Nephron (organoid): Measurements from ENCODE around the gene RNF4.
"Not testable (repeated sequence)": the region's sequence is repeated elsewhere in the genome, so short reads cannot be mapped to it uniquely, and the experiment has no call there.

Experiments used
- H3K27ac Mint-ChIP-seq, 3 experiments: 2 replicates each; pipeline ENCODE4 v1.8.0; 2020; ENCODE audit warnings: mixed read lengths in 3 of 3, mild to moderate bottlenecking in 2 of 3, moderate library complexity in 1 of 3
- H3K27me3 Mint-ChIP-seq: 2 replicates; pipeline ENCODE4 v1.8.0; 2021; ENCODE audit warnings: low read depth, mild to moderate bottlenecking, moderate library complexity, mixed read lengths
- H3K36me3 Mint-ChIP-seq: 2 replicates; pipeline ENCODE4 v1.8.0; 2020; ENCODE audit warnings: low read depth, mixed read lengths
- H3K4me1 Mint-ChIP-seq: 2 replicates; pipeline ENCODE4 v1.8.0; 2020; ENCODE audit warnings: mixed read lengths
- H3K4me3 Mint-ChIP-seq, 3 experiments: 2 replicates each; pipeline ENCODE4 v1.8.0; 2020; ENCODE audit warnings: mild to moderate bottlenecking in 3 of 3, mixed read lengths in 3 of 3, moderate library complexity in 2 of 3
- H3K9me3 Mint-ChIP-seq: 2 replicates; pipeline ENCODE4 v1.8.0; 2020; ENCODE audit warnings: mixed read lengths
- TF ChIP-seq, protein P1 (sequence below), 3 experiments: fragments of 200-600 bp; sonication (generic); IDR thresholded peaks; one replicate each; pipeline ENCODE4 v1.5.0; 2021; ENCODE audit warnings: antibody characterized with exemption in 3 of 3; ENCODE audit not compliant: unreplicated experiment in 3 of 3

Gene RNF4

DNA sequence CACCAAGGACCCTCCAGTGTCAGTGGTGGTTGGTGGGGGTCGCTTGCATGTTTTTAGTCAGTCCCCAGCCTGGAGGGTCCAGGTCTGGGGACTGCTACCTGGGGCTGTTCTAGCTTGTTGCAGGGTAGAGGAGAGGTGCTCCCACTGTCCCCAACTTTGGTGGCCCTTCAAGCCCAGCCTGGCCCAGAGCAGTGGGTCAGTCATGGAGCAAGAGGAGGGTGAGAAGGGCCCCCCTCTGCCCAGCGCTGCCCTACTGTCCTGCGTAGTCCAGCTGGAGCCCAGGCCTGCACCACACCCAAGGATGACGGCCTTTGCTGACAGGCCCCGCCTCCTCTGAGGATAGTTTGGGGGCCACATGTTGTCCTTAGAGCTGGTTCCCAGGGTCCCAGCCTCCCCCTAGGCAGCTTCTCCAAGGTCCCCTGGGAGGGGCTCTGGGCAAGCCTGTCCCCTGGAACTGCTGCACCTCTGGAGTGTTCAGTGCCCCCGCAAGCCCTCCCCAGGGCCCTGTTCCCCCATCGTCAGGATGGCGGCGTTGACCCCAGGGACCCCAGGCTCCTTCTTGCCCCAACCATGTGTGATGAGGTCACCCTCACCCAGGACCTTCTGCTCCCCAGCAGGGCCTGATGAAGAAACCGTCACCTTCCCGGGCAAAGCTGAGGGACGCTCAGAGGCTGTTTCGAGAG is 43.4 kb upstream of the RNF4 start:
- Mint-ChIP-seq H3K27me3 (peaks cover 39% of the 10 kb centered on the region), H3K36me3 (no peaks in the 10 kb centered on the region), H3K4me3 (no peak overlapping the region), H3K27ac (no peak overlapping the region), H3K4me1 (no peaks in the 10 kb centered on the region), H3K9me3 (no peaks in the 10 kb centered on the region)
- TF ChIP-seq, protein P1, sequence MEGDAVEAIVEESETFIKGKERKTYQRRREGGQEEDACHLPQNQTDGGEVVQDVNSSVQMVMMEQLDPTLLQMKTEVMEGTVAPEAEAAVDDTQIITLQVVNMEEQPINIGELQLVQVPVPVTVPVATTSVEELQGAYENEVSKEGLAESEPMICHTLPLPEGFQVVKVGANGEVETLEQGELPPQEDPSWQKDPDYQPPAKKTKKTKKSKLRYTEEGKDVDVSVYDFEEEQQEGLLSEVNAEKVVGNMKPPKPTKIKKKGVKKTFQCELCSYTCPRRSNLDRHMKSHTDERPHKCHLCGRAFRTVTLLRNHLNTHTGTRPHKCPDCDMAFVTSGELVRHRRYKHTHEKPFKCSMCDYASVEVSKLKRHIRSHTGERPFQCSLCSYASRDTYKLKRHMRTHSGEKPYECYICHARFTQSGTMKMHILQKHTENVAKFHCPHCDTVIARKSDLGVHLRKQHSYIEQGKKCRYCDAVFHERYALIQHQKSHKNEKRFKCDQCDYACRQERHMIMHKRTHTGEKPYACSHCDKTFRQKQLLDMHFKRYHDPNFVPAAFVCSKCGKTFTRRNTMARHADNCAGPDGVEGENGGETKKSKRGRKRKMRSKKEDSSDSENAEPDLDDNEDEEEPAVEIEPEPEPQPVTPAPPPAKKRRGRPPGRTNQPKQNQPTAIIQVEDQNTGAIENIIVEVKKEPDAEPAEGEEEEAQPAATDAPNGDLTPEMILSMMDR (IDR thresholded peaks at IDR 0.05; ENCODE audit: unreplicated experiment in 3 of 3): no peak

DNA sequence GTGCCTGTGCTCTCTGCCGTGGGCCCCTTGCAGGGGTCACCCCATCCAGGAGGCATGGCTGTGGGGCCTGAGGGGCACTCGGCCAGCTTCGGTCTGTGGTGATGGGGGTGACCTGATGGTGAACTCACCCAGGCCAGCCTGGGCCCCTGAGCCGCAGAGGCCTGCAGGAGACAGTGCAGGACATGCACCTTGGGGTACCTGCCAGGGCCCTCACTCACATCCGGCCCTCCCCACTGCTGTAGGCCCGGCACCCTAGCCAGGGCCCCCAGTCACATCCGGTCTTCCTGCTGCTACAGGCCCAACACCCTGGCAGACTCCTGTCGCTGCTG is 42.9 kb upstream of the RNF4 start:
- peaks cover 34% of the 10 kb centered on the region for H3K27me3 Mint-ChIP-seq
- no peak overlapping the region for H3K4me3 Mint-ChIP-seq
- no peak overlapping the region for H3K27ac Mint-ChIP-seq
- H3K9me3 Mint-ChIP-seq: no peaks in the 10 kb centered on the region
- TF ChIP-seq, protein P1 (IDR thresholded peaks at IDR 0.05; ENCODE audit: unreplicated experiment in 3 of 3): no peak
- H3K36me3 Mint-ChIP-seq: no peaks in the 10 kb centered on the region
- no peaks in the 10 kb centered on the region for H3K4me1 Mint-ChIP-seq

DNA sequence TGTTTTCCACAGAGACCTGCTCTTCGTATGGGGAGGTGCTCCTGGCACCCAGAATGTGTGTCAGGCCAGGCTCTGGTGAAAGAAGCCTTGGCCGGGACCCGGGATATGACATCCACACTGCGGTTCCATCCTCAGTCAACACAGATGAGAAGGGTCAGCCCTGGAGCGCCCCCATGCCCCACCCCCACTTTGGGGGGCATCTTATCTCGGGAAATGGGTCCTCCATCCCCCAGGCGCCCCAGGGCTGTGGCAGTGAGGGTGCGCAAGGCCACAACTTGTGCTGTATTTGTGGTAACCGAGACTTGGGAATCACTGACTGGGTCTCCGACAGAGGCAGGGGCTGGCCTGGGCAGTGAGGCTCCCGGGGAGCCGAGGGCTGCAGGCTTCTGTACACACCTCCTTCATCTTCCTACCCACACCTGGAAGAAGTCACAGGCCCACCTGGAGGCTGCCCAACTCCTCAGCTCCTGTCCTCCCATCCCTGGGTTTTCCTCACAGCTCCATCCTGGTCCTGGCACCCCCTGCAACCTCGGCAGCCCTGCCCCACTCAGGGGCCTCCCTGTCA is 42.1 kb upstream of the RNF4 start:
- H3K4me3 Mint-ChIP-seq: no peak overlapping the region
- H3K27ac Mint-ChIP-seq: no peak overlapping the region
- TF ChIP-seq, protein P1 (IDR thresholded peaks at IDR 0.05; ENCODE audit: unreplicated experiment in 3 of 3): no peak
- no peaks in the 10 kb centered on the region for H3K9me3 Mint-ChIP-seq
- H3K27me3 Mint-ChIP-seq: peaks cover 27% of the 10 kb centered on the region
- no peaks in the 10 kb centered on the region for H3K36me3 Mint-ChIP-seq
- H3K4me1 Mint-ChIP-seq: no peaks in the 10 kb centered on the region

DNA sequence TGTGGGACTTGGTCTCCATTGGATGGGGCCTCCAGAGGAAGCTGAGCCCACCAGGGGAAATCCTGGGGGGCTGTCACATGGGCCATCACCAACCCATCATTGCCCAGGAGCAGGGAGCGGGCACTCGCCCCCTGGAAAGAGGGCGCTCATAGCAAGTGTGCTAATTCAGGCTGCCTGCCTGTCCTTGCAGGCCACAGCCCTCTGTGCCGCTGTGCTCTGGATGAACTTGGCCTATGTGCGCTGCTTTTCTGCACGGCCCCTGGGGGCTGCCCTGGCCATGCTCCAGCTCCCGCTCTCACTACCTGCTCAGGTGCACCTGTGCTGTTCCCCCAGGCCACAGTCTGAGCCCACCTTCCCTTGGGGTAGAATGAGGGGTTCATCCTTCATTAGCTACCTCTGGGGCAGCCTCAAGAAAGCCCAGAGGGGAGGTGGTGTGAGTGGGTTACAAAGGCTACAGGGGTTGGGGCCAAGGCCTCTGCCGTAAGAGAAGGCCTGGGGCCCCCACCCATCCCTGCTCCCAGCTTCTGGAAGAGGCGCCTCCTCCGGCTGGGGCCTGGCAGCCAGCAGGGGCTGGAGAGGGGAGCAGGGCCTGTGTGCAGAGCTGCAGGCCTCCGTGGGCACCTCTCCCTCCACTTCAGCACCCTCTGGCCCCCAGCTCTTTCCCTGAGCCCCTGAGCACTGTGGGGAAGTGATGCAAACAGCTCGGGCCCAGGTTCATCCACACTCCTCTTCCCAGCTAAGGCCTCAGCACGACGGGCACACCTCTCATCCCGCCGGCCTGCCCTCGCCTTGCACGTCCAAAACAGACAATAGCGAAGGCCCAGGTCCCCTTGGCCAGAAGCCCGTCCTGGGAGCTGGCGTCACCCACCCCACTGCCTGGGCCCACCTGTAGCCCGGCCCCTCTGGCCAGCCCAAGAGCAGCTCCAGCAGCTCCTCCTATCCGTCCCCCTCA is 41.2 kb upstream of the RNF4 start:
- Mint-ChIP-seq H3K4me1 (no peaks in the 10 kb centered on the region), H3K27ac (no peak overlapping the region), H3K36me3 (no peaks in the 10 kb centered on the region), H3K9me3 (no peaks in the 10 kb centered on the region), H3K27me3 (peaks cover 22% of the 10 kb centered on the region), H3K4me3 (no peak overlapping the region)
- TF ChIP-seq, protein P1 (IDR thresholded peaks at IDR 0.05; ENCODE audit: unreplicated experiment in 3 of 3): no peak

DNA sequence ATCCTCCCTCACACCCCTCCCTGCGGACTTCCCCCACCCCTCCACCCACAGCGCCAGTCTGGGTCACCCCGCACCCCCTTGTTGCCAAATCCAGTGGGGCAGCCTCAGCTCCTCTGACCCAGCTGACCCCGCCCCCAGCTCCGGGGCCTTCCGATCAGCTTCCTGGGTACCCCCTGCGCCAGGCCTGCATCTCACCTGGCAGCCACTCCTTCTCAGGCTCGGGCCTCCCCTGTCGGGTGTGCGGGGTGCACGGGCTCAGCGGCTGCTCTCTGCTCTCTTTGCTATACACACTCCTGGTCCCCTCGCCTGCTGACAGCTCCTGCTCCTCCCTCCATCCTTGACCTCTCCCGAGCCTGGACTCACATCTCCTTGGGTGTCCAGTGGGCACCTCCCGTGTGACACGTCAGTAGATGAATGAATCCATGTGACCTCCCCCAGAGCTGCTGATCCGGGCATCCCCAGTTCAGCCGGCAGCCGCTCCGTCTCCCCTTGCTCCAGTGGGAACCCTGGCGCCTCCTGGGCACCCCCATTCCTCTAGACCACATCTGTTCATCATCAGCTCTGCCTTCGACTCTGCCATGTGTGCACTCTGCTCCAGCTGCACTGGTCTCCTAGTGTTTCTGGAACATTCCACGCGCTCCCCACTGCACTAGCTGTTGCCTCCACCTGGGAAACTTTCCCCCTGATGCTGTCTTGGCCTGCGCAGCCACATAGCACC is 40.3 kb upstream of the RNF4 start:
- Mint-ChIP-seq H3K36me3 (no peaks in the 10 kb centered on the region), H3K27me3 (peaks cover 16% of the 10 kb centered on the region), H3K27ac (no peak overlapping the region), H3K9me3 (no peaks in the 10 kb centered on the region), H3K4me1 (peaks cover 2% of the 10 kb centered on the region), H3K4me3 (no peak overlapping the region)
- TF ChIP-seq, protein P1 (IDR thresholded peaks at IDR 0.05; ENCODE audit: unreplicated experiment in 3 of 3): no peak

DNA sequence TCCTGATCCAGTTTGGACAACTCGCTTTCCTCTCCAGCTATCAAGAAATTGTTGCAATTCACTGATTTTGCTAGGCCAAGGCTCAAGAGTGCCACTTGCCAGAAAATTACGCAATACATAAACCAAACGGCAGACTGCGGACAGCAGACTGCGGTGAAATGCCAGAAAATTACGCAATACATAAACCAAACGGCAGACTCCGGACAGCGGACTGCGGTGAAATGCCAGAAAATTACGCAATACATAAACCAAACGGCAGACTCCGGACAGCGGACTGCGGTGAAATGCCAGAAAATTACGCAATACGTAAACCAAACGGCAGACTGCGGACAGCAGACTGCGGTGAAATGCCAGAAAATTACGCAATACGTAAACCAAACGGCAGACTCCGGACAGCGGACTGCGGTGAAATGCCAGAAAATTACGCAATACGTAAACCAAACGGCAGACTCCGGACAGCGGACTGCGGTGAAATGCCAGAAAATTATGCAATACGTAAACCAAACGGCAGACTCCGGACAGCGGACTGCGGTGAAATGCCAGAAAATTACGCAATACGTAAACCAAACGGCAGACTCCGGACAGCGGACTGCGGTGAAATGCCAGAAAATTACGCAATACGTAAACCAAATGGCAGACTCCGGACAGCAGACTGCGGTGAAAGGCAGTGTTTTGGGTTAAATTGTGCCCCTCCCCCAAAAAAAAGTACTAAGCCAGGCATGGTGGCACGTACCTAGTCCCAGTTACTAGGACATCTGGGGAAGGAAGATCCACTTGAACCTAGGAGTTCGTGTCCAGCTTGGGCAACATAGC is 38.8 kb upstream of the RNF4 start:
- not testable (repeated sequence) for H3K4me1 Mint-ChIP-seq, H3K36me3 Mint-ChIP-seq, H3K9me3 Mint-ChIP-seq, H3K4me3 Mint-ChIP-seq, H3K27ac Mint-ChIP-seq
- peaks cover 16% of the 10 kb centered on the region for H3K27me3 Mint-ChIP-seq
